ENCODE measurements around the gene FXN.
"Not testable (repeated sequence)": the region's sequence is repeated elsewhere in the genome, so short reads cannot be mapped to it uniquely, and the experiment has no call there.

The FXN gene

DNA sequence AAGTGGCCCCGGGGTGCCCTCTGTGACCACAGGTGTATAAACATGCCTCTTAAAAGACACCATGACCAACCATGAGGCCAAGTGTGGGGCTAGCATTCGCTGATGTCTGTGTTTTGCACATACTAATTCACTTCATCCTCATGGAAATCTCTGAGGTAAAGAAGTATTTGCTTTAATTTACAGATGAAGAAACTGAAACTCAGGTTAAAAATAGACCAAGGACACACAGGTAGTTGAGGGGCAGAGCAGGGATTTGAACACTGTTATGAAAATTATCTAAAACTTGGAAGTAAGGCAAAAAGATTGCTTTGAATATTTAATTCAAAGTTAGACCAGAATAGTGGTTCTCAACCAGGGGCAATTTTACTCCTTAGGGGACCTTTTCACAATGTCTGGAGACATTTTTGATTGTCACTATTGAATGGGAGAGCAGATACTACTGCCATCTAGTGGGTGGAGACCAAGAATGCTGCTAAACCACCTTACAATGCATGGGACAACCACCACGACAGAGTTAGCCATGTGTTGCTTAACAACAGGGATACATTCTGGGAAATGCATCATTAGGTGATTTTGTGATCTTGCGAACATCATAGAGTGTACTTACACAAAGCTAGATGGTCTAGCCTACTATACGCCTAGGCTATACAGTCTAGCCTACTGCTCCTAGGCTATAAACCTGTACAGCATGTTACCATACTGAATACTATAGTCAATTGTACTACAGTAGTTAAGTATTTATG lies 8.0 kb upstream of the FXN start:
- no peak for DNase-seq

- no peak for DNase-seq
Measured at GRCh38 chr9:69028754-69029153, 6.8 kb upstream of the FXN start.

GRCh38 chr9:69029535-69029934 lies 6.0 kb upstream of the FXN start:
- DNase-seq: no peak

DNA sequence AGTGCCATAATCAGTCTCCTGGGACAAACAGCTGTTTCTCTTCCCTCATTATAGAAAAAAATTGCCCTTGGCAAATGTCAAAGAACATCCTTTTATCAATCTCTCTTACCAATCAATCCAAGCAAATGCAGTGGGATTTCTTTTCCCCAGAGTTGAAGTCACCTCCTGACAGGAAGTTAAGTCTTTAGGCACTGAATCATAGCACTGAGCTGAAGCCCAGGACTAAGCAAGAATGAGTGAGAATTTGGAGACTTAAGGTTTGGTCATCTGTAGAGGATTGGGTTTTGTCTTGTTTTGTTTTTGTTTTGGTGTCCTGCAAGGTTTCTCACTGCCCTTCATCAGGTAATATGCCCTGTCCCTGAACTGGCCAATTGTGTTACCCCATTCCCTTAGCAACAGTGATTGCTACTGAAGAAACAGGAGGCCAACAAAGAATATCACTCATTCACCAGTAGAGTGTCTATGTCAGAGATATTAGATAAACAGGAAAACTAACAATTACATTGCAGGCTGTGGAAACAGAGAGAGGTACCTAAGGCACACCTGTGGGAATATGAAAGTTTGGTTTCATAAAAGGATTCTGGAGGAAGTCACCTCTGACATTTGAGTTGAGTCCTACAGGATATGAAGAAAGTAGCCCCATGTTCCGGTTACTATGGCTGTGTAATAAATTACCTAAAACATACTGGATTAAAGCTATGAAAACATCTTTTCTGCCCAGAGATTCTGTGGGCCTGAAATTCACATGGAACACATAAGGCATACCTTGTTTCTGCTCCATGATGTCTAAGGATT lies 4.5 kb upstream of the FXN start:
- DNase-seq: no peak

- DNase-seq: no peak
Measured at GRCh38 chr9:69034071-69034470, 1.5 kb upstream of the FXN start.

- no peak for DNase-seq
Measured at GRCh38 chr9:69036309-69036708, 757 bp downstream of the FXN start.

DNA sequence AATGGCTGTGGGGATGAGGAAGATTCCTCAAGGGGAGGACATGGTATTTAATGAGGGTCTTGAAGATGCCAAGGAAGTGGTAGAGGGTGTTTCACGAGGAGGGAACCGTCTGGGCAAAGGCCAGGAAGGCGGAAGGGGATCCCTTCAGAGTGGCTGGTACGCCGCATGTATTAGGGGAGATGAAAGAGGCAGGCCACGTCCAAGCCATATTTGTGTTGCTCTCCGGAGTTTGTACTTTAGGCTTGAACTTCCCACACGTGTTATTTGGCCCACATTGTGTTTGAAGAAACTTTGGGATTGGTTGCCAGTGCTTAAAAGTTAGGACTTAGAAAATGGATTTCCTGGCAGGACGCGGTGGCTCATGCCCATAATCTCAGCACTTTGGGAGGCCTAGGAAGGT lies 1.2 kb downstream of the FXN start:
- DNase-seq: no peak

DNA sequence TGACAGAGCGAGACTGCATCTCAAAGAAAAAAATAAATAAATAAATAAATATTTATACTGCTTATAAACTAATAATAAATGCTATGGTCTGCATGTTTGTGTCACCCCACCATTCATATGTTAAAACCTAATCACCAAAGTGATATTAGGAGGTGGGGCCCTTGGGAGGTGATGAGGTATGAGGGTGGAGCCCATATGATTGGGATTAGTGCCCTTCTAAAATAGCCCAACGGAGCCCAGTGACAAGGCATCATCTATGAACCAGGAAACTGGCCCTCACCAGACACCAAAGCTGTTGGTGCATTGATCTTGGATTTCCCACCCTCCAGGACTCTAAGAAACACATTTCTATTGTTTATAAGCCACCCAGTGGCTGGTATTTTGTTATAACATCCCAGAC lies 5.1 kb downstream of the FXN start:
- DNase-seq: no peak

- DNase-seq: no peak
Measured at GRCh38 chr9:69044240-69045219, 9.0 kb downstream of the FXN start.

GRCh38 chr9:69045821-69046220 lies 10.3 kb downstream of the FXN start:
- DNase-seq: no peak

DNA sequence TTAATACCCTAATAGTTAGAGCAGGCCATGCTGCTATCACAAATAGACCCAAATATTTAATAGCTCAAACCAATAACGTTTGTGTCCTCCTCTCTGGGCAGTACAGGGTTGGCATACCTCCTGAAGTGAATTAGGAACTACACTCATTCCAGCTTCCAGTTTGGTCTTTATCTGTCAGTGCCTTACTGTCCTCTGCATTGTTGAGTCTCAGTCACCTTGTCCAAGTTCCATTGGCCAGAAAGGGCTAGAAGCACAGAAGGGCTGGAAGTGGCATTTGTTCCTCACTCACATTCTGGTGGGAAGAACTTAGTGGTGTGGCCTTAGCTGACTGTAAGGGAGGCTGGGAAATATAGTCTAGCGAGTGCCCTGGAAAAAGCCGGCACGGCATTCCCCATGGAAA lies 11.2 kb downstream of the FXN start:
- DNase-seq: no peak

DNA sequence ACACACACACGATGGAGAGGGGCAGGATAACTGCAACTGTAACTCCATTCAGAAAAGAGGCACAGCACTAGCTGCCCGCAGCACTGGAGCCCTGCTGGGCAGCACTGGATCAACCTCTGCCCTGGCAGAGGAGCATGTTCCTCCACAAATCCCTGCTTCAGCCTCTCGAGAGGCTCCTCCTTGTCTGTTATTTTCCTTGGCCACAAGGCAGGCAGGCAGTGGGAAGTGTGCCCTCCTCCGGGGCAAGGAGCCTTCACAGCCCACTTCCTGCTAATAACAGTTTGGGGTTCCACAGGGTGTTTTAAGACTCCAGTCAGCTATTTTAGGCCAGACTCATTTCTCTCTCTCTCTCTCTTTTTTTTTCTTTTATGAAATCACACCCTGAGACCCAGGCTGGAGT lies 11.8 kb downstream of the FXN start:
- no peak for DNase-seq

GRCh38 chr9:69049094-69049493 lies 13.5 kb downstream of the FXN start:
- DNase-seq: no peak

DNA sequence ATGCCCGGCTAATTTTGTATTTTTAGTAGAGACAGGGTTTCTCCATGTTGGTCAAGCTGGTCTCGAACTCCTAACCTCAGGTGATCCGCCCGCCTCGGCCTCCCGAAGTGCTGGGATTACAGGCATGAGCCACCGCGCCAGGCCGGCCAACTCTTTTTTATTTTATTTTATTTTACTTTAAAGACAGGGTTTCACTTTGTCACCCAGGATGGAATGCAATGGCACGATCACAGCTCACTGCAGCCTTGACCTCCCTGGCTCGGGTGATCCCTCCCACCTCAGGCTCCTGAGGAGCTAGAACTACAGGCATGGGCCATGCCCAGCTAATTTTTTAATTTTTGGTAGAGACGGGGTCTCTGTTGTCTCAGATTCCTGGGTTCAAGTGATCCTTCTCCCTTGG lies 15.4 kb downstream of the FXN start:
- not testable (repeated sequence) for DNase-seq

DNA sequence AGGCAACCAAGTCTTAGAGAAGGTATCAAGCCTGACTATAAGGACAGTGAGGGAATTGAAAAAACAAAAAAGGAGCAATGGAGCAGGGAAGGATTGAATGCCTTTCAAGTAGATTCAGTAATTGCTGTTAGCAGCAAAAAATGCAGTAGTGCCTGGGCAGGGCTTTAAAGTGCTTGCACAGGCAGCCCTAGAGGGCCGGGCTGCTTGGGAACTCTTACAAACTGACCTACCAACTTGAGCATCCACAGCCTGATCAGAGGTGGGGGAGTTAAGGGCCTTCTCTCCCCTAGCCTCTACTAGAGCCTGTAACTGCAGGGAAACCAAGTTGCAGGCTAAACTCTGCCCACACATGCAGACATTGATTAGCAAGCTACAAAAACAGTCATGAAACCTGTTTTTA lies 19.4 kb downstream of the FXN start:
- no peak for DNase-seq

DNA sequence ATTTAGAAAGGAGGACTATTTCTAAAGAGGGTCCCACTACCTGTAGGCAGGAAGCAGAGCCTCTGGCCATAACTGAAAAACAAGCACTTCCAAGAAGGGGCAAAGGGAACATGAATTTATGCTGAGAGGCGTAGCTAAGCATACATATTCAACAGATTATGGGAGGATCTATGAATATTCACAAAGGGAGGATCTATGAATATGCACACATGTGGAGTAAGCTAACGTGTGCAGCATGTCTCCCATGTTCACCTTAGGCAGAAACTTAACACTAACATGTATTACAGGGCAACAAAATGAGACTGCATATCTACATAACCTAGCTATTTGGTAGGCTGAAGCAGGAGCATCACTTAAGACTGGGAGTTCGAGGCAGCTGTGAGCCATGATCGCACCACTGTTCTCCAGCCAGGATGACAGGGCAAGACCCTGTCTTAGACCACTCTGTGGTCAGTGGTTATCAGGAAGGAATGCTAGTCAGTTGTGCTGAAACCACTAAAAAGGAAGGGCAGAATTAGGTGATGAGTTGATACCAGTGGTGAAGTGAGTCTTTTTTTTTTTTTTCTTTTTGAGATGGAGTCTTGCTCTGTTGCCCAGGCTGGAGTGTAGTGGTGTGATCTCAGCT lies 20.8 kb downstream of the FXN start:
- DNase-seq: no peak

- DNase-seq: no peak
Measured at GRCh38 chr9:69058101-69058500, 22.5 kb downstream of the FXN start.

- DNase-seq: no peak
Measured at GRCh38 chr9:69060766-69061165, 25.2 kb downstream of the FXN start.

DNA sequence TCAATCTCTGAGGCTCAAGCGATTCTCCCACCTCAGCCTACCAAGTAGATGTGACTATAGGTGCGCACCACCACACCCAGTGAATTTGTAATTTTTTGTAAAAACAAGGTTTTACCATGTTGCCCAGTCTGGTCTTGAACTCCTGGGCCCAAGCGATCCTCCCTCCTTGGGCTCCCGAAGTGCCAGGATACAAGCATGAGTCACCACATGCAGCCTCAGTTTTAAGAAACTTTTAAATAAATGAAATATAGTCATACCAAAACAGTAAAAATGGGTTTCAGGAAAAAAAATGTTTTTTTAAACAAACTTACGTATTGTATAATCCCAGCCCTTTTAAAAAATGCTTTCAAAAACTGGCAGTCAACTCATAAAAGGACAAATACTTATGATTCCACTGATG lies 26.6 kb downstream of the FXN start:
- DNase-seq: no peak

DNA sequence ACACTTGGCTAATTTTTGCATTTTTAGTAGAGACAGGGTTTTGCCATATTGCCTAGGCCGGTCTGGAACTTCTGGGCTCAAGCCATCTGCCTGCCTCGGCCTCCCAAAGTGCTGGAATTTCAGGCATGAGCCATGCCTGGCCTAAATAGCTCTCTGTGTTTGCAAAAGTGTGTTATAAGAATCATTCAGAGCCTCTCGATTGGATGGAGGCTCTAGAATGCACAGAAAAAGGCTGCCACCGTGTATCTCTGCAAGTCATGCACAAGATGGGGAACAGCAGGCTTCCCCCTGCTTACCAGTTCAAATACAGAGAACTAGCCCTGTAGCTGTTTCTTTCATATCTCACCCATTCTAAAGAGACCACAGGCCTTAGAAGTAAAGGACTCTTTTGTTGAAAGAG lies 28.3 kb downstream of the FXN start:
- no peak for DNase-seq

GRCh38 chr9:69065660-69066059 lies 30.1 kb downstream of the FXN start:
- DNase-seq: no peak

DNA sequence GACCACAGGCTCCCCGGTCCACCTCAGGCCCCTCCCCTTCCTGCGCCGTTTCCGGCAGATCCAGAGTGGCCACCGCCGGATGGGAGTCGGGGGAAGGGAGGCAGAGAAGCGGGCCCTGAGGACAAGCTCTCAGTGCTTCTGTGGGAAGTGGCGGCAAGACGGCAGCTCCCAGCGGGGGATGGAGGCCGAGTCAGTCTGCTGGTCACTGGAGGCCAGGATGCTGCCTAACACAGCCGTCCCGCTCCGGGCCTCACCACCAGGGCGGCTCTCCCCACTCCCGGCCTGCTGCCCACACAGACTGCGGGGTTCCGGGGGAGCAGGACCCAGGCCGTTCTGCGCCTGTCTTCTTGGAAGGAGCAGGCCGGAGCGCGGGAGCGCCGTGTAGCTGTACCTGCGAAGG lies 31.4 kb downstream of the FXN start:
- no peak for DNase-seq

DNA sequence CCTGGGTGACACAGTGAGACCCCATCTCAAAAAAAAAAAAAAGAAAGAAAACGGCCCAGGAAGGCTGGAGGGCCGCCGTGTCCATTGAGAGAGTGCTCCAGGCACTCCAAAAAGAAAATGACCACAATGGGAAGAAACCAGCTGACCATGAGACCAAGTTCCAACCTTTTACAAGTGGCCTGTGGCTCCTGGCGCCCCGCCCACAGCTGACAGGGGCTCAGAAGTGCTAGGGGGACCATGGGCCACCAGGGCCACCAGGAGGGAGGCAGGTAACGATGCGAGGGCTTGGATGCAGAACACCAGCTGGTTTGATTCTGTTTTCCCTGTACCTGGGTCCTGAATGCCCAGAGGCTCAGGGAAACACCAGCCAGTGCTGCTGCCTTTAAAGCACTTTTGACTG lies 34.6 kb downstream of the FXN start:
- no peak for DNase-seq

Data from activated gamma-delta T cell (primary cell).